Measurements from ENCODE around the gene RSPH4A.
"Not testable (repeated sequence)": the region's sequence is repeated elsewhere in the genome, so short reads cannot be mapped to it uniquely, and the experiment has no call there.

Gene RSPH4A

DNA sequence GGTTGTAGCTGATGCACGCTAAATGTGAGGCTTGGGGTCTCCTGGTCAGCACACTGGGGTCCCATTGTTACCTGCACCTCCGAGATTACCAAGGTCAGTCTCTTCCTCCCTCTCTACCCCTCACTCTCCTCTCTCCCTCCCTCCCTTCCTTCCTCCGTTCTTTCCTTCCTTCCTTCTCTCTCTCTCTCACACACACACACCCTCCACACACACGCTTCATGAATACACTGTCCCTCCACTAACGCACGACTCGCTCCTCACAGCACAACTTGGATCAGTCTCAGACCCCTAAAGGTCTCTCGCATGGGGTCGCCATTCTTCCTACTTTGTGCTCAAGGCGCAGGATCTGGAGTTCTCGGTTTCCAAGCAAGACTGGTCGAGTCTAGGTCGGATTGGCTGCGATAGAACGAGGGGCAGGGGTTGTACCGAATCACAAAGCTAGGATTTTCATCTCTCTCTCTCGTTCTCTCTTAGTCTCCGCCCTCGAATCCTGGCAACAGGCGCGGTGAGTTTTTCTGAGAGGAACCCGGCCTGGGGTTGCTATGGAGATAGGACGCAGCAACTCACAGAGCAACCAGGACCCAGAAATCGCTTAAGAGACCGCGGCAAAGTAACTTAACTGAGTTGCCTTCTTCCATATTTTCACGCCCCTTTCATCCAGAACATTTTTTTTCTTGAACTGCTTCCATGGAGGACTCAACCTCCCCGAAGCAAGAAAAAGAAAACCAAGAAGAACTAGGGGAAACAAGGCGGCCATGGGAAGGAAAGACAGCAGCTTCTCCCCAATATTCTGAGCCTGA, at the start of gene RSPH4A:
Gene RSPH4A, plus strand, starts transcription at position 543 of the 800 bp plus-strand sequence. Its CDS starts 145 bp downstream, at position 688.
- peak; percentile 14 for DNase-seq (ENCODE audit: low read depth)

DNA sequence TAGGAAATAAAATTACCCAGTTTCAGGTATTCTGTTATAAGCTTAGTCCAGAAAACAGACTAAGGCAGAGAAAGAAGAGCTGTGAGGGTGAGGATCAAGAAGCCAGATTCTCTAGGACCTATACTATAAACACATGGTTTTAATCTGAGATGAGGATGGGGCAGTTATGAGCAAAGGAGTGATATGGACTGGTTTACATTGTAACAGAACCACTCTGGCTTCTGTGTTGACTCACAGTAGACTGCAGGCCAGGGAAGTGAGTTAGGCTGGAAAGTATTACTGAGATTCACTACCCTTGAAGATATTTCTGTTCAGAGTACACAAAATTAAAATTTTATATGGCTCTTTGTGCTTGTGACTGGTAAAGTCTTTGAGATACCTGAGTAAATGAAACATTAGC, 48.2 kb upstream of the RSPH4A start:
- no peak for DNase-seq (ENCODE audit: low read depth)

DNA sequence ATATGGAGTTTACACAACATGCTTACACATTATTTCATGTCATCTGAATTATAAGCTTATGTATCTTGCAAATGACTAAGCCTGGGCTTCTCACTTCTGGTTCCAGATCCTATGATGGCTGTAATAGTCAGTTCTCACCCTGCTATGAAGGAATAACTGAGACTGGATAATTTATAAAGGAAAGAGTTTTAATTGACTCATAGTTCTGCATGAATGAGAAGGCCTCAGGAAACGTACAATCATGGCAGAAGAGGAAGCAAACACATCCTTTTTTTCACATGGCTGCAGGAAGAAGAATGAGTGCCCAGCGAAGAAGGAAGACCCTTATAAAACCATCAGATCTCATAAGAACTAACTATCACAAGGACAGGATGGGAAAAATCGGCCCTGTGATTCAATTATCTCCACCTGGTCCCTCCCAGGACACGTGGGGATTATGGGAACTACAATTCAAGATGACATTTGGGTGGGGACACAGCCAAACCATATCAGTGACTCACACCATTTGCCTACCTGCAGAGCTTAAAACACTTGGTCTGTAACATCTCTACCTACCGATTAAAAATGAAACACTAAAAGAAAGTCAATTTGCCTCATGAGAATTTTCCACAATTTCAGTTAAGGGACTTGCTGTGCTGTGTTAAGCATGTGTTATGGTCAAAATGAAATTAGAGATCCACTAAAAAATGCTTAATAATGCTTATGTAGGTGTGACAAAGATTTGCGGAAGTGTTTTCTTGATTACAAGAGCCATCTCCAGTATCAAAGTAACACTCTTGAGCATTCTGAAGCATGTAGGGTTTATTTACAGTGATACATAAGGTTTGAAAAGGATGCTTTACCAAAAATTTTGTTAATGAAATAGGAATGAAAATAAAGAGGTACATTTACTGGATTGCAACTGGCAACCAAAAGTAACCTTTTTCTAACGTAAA, 47.2 kb upstream of the RSPH4A start:
- no peak for DNase-seq (ENCODE audit: low read depth)

DNA sequence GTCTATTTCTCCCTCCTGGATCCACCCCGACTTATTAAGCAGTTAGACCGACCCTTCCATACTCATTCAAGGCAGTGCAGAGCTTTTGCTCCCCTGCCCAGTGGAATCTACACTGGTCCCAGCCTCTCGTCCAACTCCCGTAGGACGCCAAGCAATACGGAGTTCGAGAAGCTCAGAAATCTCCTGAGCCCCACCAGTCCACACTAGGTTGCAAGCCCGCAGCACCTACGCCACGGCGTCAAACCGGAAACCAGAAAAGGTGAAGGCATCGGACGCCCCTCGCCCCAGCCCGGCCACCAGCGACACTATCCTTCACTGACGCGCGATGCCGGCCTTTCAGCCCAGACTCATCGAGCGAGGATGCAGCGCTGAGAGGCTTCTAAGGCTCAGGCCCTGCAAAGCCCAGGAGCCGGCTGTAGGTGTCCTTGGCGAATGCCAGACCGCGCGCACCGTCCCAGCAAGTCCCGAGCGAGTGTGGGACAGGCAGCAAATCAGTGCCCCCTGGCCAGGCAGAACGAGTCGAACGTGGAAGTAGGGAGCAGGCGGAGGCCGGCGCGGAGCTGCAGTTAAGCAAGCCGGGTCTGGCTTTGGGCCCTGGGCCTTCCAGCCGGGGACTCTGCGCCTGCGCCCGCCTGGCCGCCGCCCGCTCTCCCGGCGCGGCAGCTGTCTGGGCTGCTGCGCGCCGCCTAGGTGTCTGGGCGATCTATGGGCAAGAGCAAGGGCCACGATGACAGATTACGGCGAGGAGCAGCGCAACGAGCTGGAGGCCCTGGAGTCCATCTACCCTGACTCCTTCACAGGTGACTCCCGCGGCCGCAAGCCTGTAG, 45.2 kb upstream of the RSPH4A start, which contains the start of gene RWDD1:
Gene RWDD1, plus strand, starts transcription at position 649 of the 827 bp plus-strand sequence. Its CDS starts 79 bp downstream, at position 728.
- DNase-seq (ENCODE audit: low read depth) = peak; percentile 86

DNA sequence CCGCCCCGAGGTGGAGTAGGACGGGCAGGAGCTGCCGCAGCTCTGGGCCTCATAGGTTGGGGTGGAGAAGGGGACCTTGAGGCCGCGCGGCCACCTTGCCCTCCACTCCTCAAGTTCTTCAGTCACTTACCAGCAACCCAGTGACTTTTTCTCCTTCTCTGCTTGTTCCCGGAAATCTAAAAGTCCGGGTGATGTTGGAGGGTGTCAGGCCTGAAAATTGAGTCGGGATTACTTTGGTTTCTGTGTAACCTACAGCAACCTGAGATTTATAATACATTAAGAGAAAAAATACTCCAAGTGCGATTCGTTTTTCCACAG, 44.6 kb upstream of the RSPH4A start:
- no peak for DNase-seq (ENCODE audit: low read depth)

DNA sequence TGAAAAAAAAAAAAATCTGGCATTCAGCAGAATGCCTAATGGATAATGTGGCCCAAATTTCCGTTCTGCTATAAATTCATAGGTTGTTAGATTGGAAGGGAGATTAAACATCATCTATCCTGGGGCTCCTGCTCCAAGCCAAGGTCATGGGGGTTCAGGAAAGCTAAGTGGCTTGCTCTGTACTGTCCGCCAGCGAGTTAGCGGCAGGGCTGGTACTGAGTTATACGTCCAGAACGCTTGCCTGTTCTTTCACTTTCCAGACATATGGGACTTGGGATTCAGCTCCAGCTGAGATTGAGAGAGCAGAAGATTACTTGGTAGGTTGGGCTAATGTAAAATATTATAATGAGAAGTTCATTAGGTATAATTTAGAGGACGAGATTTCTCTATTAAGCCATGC, 44.1 kb upstream of the RSPH4A start:
- no peak for DNase-seq (ENCODE audit: low read depth)

DNA sequence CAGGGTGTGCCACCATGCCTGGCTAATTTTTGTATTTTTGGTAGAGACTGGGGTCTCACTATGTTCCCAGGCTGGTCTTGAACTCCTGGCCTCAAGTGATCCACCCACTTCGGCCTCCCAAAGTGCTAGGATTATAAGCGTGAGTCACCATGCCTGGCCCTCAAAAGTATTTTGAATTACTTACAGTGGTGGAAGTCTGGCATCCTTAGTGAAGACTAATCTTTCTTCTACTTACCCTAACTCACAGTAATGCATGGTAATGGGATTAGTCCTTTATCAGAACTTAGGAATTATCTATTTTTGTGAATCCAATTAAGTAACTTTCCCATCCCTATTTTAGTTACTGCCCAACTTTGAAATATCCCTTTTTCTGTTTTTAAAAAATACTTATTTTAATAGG, 41.1 kb upstream of the RSPH4A start:
- no peak for DNase-seq (ENCODE audit: low read depth)

DNA sequence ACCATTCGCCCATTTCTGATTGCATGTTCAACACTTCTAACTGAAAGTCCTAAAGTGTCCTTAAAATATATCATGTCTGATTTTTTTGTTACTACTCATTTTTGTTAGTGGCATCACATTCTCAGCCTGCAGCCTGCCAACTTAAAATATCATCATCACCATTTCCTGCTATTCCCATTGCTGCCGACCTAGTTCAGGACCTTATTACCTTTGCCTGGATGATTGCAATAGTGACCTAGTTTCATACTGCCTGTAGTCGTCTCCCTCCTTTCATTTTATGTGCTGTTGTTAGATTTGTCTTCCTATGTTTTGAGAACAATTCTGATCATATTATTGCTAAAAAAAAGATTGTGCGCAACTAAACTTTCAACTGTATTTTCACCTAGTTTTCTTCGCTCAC, 38.8 kb upstream of the RSPH4A start:
- no peak for DNase-seq (ENCODE audit: low read depth)

DNA sequence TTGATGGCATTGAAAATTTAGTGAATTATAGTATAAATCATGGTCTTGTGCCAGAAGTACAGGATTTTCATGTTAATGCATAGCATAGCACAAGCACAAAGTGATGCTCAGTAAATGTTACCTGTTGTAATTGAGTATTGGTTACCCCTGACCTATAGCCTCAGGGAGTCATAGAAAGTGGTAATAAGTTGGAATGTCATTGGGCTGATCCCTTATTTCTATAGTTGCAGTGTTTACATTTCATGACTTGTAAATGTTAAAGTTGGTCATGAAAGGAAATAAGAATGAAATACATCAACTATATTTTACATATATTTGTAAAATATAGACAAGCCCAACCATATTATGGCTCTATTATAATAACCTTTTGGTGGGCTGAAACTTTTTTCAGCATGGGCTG, 37.9 kb upstream of the RSPH4A start:
- DNase-seq (ENCODE audit: low read depth) = no peak

DNA sequence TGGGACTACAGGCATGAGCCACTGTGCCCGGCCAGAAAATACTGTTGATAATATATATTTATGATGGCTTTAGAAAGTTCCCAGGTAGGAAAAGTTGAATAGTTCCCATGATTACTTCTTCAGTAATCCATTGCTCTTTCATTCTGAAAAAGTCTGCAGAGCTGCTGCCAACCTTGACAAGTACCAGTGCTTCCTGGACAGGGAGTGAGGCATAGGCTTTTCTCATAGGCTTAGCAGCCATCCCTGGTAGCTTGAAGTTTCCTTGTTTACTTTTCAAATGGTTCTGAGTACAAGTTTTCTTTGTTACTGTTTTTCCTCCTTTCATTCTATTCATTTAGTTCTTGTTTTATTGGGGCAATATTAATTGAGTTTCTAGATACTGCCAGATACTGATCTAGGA, 37.1 kb upstream of the RSPH4A start:
- DNase-seq (ENCODE audit: low read depth) = no peak

DNA sequence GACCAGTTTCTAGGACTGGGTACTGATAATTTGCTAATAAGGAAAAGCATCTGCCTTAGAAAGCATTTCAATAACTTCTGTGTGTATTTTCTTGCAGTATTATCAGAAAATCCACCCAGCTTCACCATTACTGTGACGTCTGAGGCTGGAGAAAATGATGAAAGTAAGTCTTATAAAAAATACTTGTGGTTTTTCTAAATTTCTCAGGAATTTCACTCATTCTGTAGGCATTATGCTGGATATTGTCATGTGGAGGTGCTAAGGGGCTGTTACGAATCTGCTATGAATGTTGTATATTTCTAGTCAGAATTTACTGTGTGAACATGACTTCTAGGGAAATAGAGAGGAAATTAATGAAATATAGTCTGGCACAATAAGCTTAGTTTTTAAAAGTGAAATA, 36.1 kb upstream of the RSPH4A start:
- no peak for DNase-seq (ENCODE audit: low read depth)

DNA sequence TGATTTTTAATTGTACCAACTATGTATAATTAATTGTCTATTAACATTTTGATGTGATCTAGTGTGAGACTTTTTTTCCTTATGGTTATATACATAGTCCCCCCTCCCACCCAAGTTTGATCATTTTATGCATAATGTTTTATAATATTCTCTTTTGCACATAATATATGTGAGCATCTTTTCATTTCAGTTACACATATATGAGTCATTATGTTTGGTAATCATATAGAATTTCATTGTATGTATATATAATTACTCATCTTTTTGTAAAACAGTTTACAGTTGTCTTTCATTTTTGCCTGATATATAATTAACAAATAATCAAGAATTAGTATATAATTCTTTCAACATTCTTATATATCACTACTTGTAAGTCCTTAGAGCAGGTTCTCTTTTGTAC, 30.0 kb upstream of the RSPH4A start:
- DNase-seq (ENCODE audit: low read depth) = no peak

DNA sequence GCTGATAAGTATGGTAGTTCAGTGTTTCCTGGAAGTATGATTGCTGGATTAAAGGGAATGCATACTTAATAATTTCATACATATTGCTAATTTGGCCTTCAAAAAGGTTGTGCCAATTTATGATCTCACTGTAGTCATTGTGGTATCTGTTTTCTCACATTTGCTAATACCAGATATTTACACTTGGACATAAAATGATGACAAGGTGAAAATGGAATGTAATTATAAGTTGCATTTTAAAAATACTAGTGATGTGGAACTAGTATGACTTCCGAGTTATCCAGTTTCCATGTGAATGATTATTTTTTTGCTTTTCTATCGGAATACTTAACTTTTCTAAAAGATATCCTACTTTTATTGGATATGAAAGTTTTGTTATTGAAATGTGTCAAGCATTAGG, 29.5 kb upstream of the RSPH4A start:
- DNase-seq (ENCODE audit: low read depth) = no peak

DNA sequence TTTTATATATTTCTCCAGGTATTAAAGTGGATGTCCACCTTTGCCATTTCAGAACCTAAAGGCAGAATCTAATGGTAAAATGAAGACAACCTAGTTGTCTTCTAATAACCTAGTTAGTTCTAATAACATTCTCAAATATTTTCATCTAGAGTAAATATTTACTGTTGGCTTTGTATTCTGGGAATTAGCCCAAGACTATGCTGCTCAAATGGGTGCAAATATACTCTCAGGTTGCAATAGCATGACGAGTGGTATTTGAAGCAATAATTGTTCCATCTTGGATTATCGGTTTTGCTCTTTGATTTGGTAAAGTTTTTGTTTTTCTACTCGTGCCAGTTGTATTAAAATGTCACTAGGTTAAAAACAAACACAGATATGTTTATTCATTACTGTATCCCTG, 21.0 kb upstream of the RSPH4A start:
- no peak for DNase-seq (ENCODE audit: low read depth)

DNA sequence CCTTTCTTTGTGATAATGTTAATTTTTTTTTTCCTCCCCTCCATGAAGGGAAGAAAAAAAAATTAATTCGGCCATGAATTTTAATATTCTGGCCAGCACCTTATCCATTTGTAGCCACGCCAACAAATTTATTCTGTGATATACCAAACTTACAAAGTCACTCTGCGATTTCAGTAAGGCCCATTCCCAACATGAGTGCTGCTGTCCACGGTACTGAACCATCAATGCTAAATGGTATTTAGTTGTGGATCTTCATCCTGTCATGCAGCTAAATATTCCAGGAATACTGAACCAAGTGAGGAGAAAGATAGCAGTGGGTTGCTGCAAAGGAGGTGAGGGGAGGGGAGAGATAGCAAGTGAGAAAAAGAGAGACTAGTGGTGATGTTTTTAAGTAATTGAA, 19.5 kb upstream of the RSPH4A start:
- DNase-seq (ENCODE audit: low read depth) = no peak

DNA sequence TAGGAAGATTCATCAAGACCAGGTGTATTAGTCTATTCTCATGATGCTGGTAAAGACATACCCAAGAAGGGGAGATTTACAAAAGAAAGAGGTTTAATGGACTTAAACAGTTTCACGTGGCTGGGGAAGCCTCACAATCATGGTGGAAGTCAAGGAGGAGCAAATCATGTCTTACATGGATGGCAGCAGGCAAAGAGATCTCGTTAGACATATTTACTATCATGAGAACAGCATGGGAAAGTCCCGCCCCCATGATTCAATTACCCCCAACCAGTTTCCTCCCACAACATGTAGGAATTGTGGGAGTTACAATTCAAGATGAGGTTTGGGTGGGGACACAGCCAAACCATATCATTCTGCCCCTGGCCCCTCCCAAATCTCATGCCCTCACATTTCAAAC, 12.4 kb upstream of the RSPH4A start:
- not testable (repeated sequence) for DNase-seq (ENCODE audit: low read depth)

DNA sequence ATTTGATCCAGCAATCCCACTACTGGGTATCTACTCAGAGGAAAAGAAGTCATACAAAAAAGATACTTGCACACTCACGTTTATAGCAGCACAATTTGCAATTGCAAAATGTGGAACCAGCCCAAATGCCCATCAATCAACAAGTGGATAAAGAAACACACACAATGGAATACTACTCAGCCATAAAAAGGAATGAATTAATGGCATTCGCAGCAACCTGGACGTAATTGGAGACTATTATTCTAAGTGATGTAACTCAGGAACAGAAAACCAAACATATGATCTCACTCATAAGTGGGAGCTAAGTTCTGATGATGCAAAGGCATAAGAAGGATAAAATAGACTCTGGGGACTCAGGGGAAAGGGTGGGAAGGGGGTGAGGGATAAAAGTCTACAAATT, 11.4 kb upstream of the RSPH4A start:
- DNase-seq (ENCODE audit: low read depth) = not testable (repeated sequence)

DNA sequence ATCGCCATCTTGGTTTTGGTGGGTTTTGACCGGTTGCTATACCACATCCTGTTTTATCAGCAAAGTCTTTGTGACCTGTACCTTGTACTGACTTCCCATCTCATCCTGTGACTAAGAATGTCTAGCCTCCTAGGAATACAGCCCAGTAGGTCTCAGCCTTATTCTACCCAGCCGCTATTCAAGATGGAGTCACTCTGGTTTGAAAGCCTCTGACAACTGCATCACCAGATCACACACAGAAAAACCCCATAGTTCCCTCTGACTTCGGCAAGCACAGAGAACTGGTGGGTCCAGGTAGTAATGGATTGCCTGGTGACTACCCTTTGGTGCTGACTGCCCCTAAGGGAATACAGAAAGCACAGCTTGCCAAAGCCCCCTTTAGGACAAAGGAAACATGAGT, 10.3 kb upstream of the RSPH4A start:
- no peak for DNase-seq (ENCODE audit: low read depth)

DNA sequence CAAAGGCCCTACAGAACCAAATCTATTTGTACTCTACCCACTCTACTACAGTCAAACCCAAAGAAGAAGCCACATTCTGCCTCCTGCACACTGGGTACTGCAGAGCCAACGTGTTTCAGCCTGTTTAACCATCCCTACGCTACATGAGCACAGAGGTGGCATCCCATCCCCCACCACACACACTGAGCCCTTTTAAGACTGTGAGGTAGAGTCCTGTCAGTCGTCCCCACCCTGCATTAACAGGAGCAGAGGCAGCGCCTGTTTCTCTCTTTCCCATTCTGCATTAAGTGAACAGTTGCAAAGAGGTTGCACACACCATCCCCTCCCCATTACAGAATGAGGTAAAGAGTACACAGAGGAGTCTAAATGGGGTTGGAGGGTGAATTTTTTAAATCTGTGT, 5.2 kb upstream of the RSPH4A start:
- no peak for DNase-seq (ENCODE audit: low read depth)

DNA sequence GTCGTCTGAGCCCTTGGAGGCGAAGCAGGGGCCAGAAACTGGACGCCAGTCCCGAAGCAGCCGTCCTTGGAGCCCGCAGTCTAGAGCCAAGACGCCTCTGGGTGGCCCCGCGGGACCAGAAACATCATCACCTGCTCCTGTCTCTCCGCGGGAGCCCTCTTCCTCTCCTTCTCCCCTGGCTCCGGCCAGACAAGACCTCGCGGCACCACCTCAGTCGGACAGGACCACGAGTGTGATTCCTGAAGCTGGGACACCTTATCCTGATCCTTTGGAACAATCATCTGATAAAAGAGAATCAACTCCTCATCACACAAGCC, 416 bp downstream of the RSPH4A start:
- no peak for DNase-seq (ENCODE audit: low read depth)

DNA sequence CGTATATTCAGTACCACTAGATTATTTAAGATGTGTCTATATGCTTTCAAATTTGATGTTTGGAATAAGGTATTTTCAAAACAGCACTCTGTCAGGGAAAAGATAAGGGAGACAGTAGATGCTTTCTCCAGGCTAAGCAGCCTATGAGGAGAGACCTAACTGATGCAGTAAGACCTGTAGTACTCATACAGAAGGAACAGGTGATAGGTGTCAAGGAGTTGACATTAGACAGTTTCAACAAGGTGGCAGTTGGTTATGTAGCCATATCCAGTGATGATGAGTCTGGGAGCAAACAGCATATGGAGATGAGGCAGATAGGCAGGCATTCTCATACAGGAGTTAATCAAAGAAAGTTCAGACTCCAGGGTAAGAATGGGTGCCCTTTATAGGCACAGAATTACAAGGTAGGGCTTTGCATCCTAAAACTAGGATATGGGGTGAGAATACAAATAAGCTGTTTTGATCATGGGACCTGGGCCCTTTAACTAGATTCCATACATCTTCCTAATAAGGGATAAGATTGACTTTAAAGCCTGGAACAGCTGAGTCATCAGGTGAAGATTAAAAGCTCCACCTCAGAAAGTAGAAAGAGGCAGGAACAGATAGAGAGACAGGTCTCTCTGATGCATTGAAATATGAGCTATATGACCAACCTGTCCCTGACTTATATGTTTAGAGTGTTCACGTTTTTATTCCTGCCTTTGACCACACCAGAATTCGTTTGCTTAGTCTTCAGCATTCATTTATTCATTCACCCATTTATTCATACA, 7.9 kb downstream of the RSPH4A start:
- DNase-seq (ENCODE audit: low read depth) = no peak

DNA sequence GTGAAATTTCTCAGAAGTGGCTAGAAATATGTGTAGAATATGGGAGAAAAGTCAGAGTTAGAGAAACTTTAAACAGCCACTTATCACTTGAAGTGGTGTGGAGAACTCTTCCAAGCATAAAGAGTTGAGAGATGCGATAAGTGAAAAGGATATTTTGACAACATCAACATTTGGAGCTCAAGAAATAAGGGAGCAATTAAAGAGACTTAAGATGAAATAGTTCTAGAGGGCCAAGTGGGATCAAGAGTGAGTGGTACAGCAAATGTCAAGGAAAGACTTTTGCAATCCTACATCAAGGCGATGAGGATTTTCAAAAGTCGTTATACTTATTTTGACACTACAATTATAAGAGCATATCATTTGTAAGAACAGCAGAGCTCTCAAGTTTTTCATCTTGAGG, 9.6 kb downstream of the RSPH4A start:
- no peak for DNase-seq (ENCODE audit: low read depth)

Measured in stimulated activated CD8-positive, alpha-beta memory T cell treated with anti-CD3 and anti-CD28 coated beads, Interleukin-15, amount 100 ng/mL, for 24 hours (primary cell).